GM12891 (cell line): ENCODE data around the gene ZMYND12.

Experiments used
- PAX5 ChIP-seq: IDR thresholded peaks from 2 replicates; pipeline ENCODE4 v1.6.1; 2011; ENCODE audit warnings: low read length, moderate library complexity, mild to moderate bottlenecking; ENCODE audit not compliant: insufficient read depth, severe bottlenecking
- POLR2A ChIP-seq: IDR thresholded peaks from 2 replicates; pipeline ENCODE4 v1.6.1; 2011; ENCODE audit warnings: low read depth, low read length, control low read depth
- POLR2AphosphoS5 ChIP-seq: IDR thresholded peaks from 2 replicates; pipeline ENCODE4 v1.6.1; 2011; ENCODE audit warnings: low read depth, low read length, control low read depth
- POU2F2 ChIP-seq: IDR thresholded peaks from 2 replicates; pipeline ENCODE4 v1.6.1; 2011; ENCODE audit warnings: low read depth, mild to moderate bottlenecking, control low read depth, low read length, moderate library complexity
- SPI1 ChIP-seq: IDR thresholded peaks from 2 replicates; pipeline ENCODE4 v1.6.1; 2011; ENCODE audit warnings: low read depth, low read length, control low read depth
- TAF1 ChIP-seq: IDR thresholded peaks from 2 replicates; pipeline ENCODE4 v1.6.1; 2011; ENCODE audit warnings: low read depth, low read length, control low read depth

GRCh38 chr1:42462828-42463763, 7.3 kb upstream of the ZMYND12 start, which contains the start of gene CCDC30:
- TF ChIP-seq PAX5, result no peak
- TF ChIP-seq POLR2AphosphoS5, result no peak
- peak; percentile 43; the same call in 1 of the 2 replicates for TF ChIP-seq POLR2A
- TF ChIP-seq TAF1, result no peak
- 0 out of 2 replicates have a peak, but pooled peaks have one; percentile 32 for TF ChIP-seq POU2F2
- TF ChIP-seq SPI1, result no peak
